GM12878 (cell line): ENCODE data around the gene CSH1. TPM values are rescaled to one million over a fixed set of nuclear protein-coding genes. Genes with fewer than 3 reads are reported as not detected.

Experiments used
- ATAC-seq: fragments of 200-7000 bp; cut with Tn5 transposase; 3 replicates; pipeline ENCODE4 v1.9.1; 2020; ENCODE audit warnings: mild to moderate bottlenecking, moderate library complexity
- BruUV-seq: library from RNA; stranded (reverse); fragments of 400-500 nt; replicated peaks from 2 replicates; lab custom pipeline; 2021; lab: Mats Ljungman, UMichigan
- CTCF ChIA-PET: fragments of 300-600 bp; sonication (Branson Sonifier 250); formaldehyde crosslinking; extraction: SDS; loops from one replicate; lab custom pipeline; 2021; ENCODE audit warnings: inconsistent platforms; lab: Yijun Ruan, JAX
- POLR2A ChIA-PET: fragments of 350-600 bp; formaldehyde crosslinking; extraction: SDS; loops from one replicate; lab custom pipeline; 2021; ENCODE audit warnings: inconsistent platforms; lab: Charles Lee
- RAD21 ChIA-PET: fragments of 300-600 bp; sonication (Branson Sonifier 250); formaldehyde crosslinking; loops from one replicate; lab custom pipeline; 2023; ENCODE audit warnings: antibody characterized with exemption; ENCODE audit not compliant: unreplicated experiment; lab: Charles Lee
- SMC1A ChIA-PET: fragments of 300-600 bp; sonication (Branson Sonifier 250); formaldehyde crosslinking; loops from one replicate; lab custom pipeline; 2023; ENCODE audit not compliant: unreplicated experiment, uncharacterized antibody; lab: Charles Lee
- DNase-seq: peaks from one replicate; pipeline ENCODE4 v3.0.0-alpha.2; 2011; ENCODE audit warnings: low read depth, low spot score
- FAIRE-seq: peaks from 3 replicates; lab custom pipeline; 2011; peaks lifted over from hg19 to GRCh38; lab: Jason Lieb, UNC
- H2AFZ ChIP-seq: 2 replicates; pipeline ENCODE4 v1.6.0; 2011; ENCODE audit warnings: low read depth, low read length, control low read depth; ENCODE audit not compliant: control insufficient read depth
- H3K27ac ChIP-seq: 2 replicates; pipeline ENCODE4 v1.5.1; 2011; ENCODE audit warnings: control low read depth; ENCODE audit not compliant: control insufficient read depth, insufficient read depth
- H3K27me3 ChIP-seq, 2 experiments: replicated peaks in 1 of 2; 2 replicates each; pipeline versions ENCODE4 v1.6.0 to v1.6.1; 2011; ENCODE audit warnings: low read length in 1 of 2; ENCODE audit not compliant: control insufficient read depth in 2 of 2, insufficient read depth in 2 of 2
- H3K36me3 ChIP-seq, 2 experiments: 2 replicates each; pipeline ENCODE4 v1.5.1; 2011; ENCODE audit warnings: low read length in 1 of 2; ENCODE audit not compliant: control insufficient read depth in 2 of 2, insufficient read depth in 2 of 2
- H3K4me1 ChIP-seq: 2 replicates; pipeline ENCODE4 v1.6.1; 2011; ENCODE audit warnings: mild to moderate bottlenecking, low read length, moderate library complexity, mixed read lengths; ENCODE audit not compliant: control insufficient read depth, insufficient read depth
- H3K4me2 ChIP-seq: 2 replicates; pipeline ENCODE4 v1.6.0; 2011; ENCODE audit warnings: control low read depth; ENCODE audit not compliant: control insufficient read depth, insufficient read depth
- H3K4me3 ChIP-seq: fragments of 200-600 bp; sonication (generic); 2 replicates; pipeline ENCODE4 v1.5.1; 2016
- H3K79me2 ChIP-seq: 2 replicates; pipeline ENCODE4 v1.6.0; 2011; ENCODE audit warnings: low read length; ENCODE audit not compliant: control insufficient read depth, insufficient read depth
- H3K9ac ChIP-seq: 2 replicates; pipeline ENCODE4 v1.8.0; 2011; ENCODE audit warnings: low read length, control low read depth, mixed read lengths; ENCODE audit not compliant: control insufficient read depth, insufficient read depth
- H3K9me3 ChIP-seq: replicated peaks from 3 replicates; pipeline ENCODE4 v1.5.1; 2011; ENCODE audit warnings: mild to moderate bottlenecking, low read length; ENCODE audit not compliant: control insufficient read depth, insufficient read depth
- H4K20me1 ChIP-seq: 2 replicates; pipeline ENCODE4 v1.6.0; 2011; ENCODE audit not compliant: control insufficient read depth, insufficient read depth
- BACH1 ChIP-seq: fragments of 450-650 bp; IDR thresholded peaks from 2 replicates; pipeline ENCODE4 v1.6.1; 2017; ENCODE audit warnings: mild to moderate bottlenecking, borderline replicate concordance
- CHD1 ChIP-seq: IDR thresholded peaks from 2 replicates; pipeline ENCODE4 v1.6.1; 2012; ENCODE audit warnings: low read depth, low read length, improper control_type of control experiment
- RAD51 ChIP-seq: fragments of 450-650 bp; IDR thresholded peaks from 2 replicates; pipeline ENCODE4 v1.6.1; 2016; ENCODE audit warnings: moderate library complexity, mild to moderate bottlenecking, inconsistent platforms
- USF1 ChIP-seq: IDR thresholded peaks from 2 replicates; pipeline ENCODE4 v1.6.1; 2011; ENCODE audit warnings: borderline replicate concordance, low read depth, mild to moderate bottlenecking, moderate library complexity, mixed read lengths, low read length; ENCODE audit not compliant: insufficient read depth; ENCODE audit errors: extremely low read length
- WGBS: methylation state at CpG from one replicate; pipeline ENCODE4 v1.1.6; 2016; ENCODE audit warnings: low lambda C conversion rate; ENCODE audit not compliant: insufficient replicate concordance, insufficient coverage; ENCODE audit errors: missing lambda C conversion rate; 5-methylcytosine and 5-hydroxymethylcytosine counted together
- in situ Hi-C: fragments of 300-500 bp; cut with MboI; formaldehyde crosslinking; loops from 9 replicates; pipeline ENCODE4 v1.14.3; 2018; ENCODE audit warnings: mixed read lengths
- intact Hi-C: fragments of 100-400 bp; cut with micrococcal nuclease; formaldehyde crosslinking; loops from one replicate; pipeline ENCODE4 v1.14.2; 2022; ENCODE audit not compliant: unreplicated experiment
- polyA plus RNA-seq, 11 experiments: library from polyadenylated mRNA; depleted of rRNA in 4 of 11; unstranded in 6 of 11; stranded (reverse) in 5 of 11; fragments of >200 nt; fragmentation: Nextera tagmentation in 4 of 11; fragmentation: Illumina TruSeq in 1 of 11; extraction: Ambion mirVana in 4 of 11; extraction: Trizol in 1 of 11; gene quantifications; 1 replicate in 1 of 11; 2 replicates in 10 of 11; pipeline versions ENCODE4 v1.2.1 to v1.2.3, GENCODE V29; 2011 to 2016; ENCODE audit warnings: inconsistent platforms in 2 of 11, missing spikeins in 2 of 11, low read depth in 1 of 11
- total RNA-seq, 4 experiments: library from RNA; depleted of rRNA in 3 of 4; stranded (reverse); fragments of >200 nt in 3 of 4; fragmentation: Illumina TruSeq in 1 of 4; extraction: Trizol in 1 of 4; gene quantifications; 2 replicates each; pipeline versions ENCODE4 v1.2.1 to v1.2.3, GENCODE V29; 2013 to 2021

CSH1 gene
- total and polyA plus RNA-seq, 10 of the 15 experiments (the other 5 are each of a cell fraction or from before 2014, with no cell fraction given) = not detected

- Histone ChIP-seq H3K4me1 (peaks cover 4% of the 10 kb centered on the region), H4K20me1 (no peaks in the 10 kb centered on the region), H3K36me3 (no peaks in the 10 kb centered on the region), H3K4me2 (no peak within 1 kb of the TSS), H2AFZ (no peak within 1 kb of the TSS), H3K27me3 (peaks cover 0 to 2% of the 10 kb centered on the region in 2 experiments; a peak in 2 of 4 replicates), H3K79me2 (no peaks in the 10 kb centered on the region), H3K4me3 (no peak within 1 kb of the TSS), H3K9me3 (no peaks in the 10 kb centered on the region), H3K9ac (no peak within 1 kb of the TSS), H3K27ac (no peak within 1 kb of the TSS)
- BruUV-seq = no TSS peak
- SMC1A ChIA-PET = interaction anchor here (0.5 to 2.6 kb wide), 17 partner anchors 10 to 691 kb away, joined by 3 to 18 read pairs (median 4); partner anchors contain the start of gene ICAM2
- ATAC-seq (no peak), DNase-seq (no peak), FAIRE-seq (no peak)
- WGBS = 47% methylated on average over 15 of the region's 15 CpGs
- RAD21 ChIA-PET = interaction anchor here (0.7 to 4.4 kb wide), 13 partner anchors 11 to 370 kb away, joined by 3 to 34 read pairs (median 3); partner anchors contain the start of gene ICAM2
- CTCF ChIA-PET = interaction anchor here (0.6 to 17.4 kb wide), 23 partner anchors 8 to 371 kb away, joined by 3 to 481 read pairs (median 6); partner anchors contain the start of genes ERN1 and ICAM2
- intact Hi-C loops (loop anchor here (2.0 kb wide), 1 partner anchor 222 kb away; no protein-coding TSS in a partner anchor), in situ Hi-C loops (no loop called here)
- POLR2A ChIA-PET = no interaction called here
- TF ChIP-seq CHD1 (no peak), USF1 (no peak), RAD51 (no peak), BACH1 (no peak)
Observed at GRCh38 chr17:63911041-63911635, 14.8 kb upstream of the CSH1 start, which contains the start of gene CSHL1. TSS of gene CSHL1 (minus strand) at chr17:63911258. CDS start at chr17:63911196, 62 bp downstream.
